HG03439 (cell line): Measurements from ENCODE around the gene DDX51.

Experiments used
- ATAC-seq: cut with Tn5 transposase; IDR thresholded peaks from one replicate; pipeline ENCODE4 v1.9.1; 2021; ENCODE audit warnings: mild to moderate bottlenecking, moderate library complexity; ENCODE audit not compliant: unreplicated experiment

The DDX51 gene

DNA sequence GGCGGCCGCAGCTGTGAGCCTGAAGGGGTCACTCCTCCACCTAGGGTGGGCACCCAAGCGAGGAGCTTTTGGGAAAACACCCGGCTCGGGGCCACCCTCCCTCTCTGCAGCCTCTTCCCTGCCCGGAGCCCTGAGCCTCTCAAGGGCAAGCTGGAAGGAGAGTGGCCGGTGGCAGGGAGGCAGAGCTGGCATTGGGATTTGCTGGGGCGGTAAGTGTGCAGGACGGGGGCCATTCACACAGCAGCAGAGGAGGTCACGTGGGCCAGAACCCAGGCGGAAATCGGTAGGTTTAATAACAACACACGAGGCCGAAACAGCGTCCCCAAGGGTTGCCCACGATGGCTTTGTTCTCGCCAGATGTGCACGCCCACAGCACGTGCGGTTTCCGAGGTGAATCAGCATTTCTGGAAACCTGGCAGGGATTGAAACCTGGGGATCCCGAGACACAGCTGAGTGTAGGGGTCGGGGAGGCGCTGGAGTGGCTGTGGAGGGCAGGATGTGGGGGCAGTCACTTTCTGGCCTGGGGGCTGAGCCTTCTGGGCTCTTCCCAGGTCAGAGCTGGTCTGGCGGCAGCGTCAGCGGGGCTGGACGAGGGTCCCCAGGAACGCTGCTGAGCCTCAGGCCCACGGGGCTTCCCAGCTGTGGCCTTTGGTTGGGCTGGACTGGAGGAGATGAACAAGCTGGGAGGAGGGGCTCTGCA lies 23.6 kb upstream of the DDX51 start:
- ATAC-seq = no peak

DNA sequence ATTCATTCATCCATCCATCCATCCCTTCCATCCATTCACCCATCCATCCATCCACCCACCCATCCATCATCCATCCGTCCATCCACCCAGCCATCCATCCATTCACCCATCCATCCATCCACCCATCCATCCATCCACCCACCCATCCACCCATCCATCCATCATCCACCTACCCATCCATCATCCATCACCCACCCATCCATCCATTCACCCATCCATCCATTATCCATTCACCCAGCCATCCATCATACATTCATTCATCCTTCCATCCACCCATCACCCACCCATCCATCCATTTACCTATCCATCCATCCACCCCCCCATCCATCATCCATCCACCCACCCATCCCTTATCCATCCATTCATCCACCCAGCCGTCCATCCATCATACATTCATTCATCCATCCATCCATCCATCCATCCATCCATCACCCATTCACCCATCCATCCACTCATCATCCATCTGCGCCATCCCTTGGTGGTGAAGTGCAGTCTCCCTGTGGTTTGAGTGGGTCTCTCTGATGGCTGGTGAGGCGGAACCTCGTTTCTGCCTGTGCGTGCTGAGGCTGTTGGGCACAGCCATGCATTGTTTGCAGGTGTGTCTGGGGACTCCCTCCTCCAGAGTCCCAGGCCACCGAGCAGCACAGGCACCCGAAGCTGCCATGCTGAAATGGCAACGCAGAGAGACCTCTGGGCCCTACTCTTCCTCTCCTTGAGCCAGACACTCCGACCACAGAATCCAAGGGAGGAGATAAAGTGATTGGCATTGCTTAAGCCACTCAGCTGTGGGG lies 22.9 kb upstream of the DDX51 start:
- ATAC-seq = no peak

DNA sequence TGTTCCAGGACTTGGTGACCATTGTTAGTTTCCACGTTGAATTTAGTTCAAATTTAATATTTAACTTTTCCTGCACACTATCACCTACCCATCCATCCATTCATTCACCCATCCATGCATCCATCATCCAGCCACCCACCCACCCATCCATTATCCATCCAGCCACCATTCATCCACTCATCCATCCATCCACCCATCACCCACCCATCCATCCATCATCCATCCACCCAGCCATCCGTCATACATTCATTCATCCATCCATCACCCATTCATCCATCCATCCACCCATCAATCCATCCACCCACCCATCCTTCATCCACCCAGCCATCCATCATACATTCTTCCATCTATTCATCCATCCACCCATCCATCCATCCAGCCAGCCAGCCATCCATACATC lies 22.0 kb upstream of the DDX51 start:
- no peak for ATAC-seq

DNA sequence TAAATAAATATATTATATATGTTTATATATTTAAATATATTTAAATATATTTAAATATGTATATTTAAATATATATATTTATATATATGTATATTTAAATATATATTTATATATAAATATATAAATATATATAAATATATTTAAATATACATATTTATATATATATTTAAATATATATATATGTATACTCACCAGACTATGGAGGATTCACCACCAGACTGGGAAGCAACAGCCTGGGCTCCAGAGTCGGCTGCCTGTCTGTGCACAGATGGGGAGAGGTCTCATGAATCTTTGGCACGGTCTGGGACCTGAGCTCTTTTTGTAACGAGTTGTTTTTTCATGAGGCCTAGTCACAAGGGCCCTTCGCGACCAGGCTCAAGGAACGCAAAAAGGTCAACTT lies 21.5 kb upstream of the DDX51 start:
- no peak for ATAC-seq

DNA sequence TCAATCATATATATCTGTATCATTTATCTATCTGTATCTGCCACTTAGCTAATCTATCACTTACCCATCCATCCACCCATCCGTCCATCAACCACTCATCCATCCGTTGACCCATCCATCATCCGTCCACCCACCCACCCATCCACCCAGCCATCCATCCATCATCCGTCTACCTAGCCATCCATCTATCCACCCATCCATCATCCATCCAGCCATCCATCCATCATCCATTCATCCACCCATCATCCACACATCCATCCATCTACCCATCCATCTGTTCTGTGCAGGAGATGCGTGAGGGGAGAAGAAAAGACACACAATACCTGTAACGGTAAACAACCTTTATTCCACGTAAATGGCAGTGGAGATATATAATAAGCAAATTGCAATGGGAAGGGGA lies 20.3 kb upstream of the DDX51 start:
- no peak for ATAC-seq

DNA sequence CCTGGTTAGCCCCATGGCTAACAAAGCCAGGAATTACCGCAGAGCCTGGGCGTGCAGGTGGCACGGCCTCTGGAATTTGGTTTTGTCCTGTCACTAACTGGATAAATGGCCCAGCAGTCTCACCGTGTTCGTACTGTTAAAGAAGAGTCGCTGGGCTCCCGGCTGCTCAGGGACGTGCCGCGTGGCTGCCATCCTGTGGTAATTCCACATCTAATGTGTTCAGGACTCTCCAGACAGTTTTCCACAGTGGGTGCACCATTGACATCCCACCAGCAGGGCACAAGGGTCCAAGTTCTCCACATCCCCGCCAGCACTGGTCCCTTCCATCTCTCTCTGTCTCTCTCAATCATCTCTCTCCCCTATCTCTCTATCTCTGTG lies 19.8 kb upstream of the DDX51 start:
- no peak for ATAC-seq

DNA sequence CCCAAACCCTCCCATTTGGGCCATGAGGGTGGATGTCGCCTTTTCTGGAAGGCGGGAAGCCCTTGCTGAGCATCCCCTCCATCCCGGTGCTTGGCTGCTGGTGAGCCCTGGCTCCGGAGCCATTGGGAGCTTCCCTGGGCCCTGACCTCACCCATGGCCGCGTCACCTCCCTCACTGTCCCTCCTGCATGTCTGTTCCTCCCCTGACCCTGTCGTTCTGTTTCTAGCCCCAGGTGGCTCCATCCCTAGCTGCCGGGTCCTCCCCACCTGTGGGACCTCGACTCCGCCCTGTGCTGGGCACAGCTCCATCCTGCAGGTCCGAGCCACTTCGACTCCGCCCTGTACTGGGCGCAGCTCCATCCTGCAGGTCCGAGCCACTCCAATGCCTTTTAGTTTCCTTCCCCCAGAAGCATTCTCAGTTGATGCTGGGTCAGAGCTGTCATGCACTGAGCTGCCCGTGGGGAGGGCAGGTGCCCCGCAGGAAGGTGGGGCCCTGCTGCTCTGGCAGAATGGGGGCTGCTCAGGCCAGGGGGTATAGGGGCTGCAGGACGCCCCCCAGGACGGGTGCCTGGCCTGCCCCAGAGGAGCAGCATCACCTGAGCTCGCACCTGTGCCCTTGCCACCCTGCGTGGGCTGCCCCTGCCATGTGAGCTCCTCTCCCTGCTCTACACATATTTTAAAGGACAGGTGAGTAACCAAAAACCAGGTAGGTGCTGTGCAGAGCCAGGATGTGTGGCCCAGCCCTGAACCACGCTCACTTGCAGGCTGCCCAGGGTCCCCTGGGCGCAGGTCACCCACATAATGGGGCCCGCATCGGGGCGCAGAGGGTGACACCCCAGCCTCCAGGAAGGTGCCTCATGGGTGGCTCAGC lies 19.2 kb upstream of the DDX51 start:
- no peak for ATAC-seq

DNA sequence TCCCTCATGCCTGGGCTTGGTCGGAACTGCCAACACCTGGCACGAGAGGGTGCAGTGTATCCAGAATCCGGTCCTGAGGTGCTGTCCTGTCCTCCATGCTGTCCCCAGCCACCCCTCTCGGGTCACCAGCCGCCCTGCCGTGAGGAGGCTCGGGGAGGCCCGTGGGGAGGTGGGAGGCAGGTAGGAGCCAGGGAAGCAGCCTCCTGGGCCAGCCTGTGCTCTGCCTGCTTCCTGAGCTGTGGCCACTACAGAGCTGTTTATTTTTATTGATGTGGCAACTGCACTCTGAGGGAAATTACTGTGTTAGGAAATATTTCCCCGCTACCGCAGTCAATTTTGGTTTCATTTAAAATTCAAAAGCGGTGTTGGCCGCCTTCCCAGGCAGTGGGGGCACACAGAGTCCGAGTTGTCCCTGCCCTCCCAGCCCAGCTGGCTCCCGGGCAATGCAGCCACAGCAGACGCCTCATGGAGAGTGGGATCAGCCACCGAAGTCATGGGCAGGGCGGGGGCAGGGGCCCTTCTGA lies 18.5 kb upstream of the DDX51 start:
- ATAC-seq = no peak

DNA sequence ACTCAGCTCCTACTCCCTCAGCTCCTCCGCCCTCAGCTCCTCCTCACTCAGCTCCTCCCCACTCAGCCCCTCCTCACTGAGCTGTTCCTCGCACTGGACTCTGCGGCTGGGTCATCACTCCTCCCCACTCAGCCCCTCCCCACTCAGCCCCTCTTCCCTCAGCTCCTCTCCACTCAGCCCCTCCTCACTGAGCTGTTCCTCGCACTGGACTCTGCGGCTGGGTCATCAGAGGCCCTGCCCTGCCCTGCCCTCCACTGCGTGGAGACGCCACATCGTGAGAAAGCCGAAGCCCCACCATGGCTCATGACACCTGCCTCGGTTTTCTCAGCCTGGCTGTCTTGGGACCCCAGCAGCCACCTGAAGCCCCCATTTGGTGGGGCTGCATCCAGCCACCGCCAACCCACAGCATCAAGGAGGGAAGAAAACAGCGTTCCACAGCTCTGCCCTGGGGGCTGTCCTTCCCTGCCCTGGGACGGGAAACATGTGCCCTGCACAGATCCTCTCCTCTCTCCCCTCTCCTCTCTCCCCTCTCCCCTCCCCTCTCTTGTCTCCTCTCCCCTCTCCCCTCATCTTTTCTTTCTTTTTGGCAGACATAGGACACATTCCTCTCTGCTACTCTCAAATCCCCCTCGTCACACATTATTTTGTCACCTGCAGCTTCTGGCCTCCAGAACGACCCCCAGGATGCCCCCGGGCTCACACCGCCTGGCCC lies 17.8 kb upstream of the DDX51 start:
- ATAC-seq = no peak

DNA sequence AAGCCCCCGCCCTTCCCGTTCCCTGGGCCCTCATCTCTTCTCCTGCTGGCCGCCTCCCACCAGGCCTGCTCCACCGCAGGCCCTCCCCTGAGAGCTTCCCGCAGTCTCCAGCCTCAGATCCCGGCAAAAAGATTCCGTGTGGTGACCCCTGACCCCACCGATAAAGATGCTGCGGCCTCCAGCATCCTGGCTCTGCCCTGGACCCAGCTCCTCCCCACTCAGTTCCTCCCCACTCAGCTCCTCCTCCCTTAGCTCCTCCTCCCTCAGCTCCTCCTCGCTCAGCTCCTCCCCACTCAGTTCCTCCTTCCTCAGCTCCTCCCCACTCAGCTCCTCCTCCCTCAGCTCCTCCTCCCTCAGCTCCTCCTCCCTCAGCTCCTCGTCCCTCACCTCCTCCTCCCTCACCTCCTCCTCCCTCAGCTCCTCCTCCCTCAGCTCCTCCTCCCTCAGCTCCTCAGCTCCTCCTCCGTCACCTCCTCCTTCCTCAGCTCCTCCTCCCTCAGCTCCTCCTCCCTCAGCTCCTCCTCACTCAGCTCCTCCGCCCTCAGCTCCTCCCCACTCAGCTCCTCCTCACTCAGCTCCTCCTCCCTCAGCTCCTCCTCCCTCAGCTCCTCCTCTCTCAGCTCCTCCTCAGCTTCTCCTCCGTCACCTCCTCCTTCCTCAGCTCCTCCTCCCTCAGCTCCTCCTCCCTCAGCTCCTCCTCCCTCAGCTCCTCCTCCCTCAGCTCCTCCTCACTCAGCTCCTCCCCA lies 17.1 kb upstream of the DDX51 start:
- ATAC-seq = no peak

DNA sequence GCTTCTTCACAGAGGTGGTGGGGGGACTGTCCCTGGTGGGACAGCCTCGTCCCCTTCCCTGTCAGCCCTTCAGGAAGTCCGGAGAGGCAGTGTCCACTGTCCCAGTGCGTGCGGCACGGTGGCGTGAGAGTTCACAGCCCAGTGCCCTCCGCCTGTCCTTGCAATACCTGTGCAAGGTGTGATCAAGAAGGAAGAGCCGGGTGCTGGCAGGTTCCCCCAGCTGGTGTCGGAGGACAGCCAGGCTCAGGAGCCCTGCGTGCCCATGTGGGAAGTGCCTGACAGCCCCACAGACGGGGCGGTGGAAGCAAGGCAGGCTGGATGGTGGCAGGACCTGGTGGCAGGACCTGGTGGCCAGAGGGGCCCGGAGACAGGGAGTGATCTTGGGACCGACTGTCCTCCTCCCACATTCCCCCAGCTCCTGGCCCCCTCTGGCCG lies 16.5 kb upstream of the DDX51 start:
- no peak for ATAC-seq

DNA sequence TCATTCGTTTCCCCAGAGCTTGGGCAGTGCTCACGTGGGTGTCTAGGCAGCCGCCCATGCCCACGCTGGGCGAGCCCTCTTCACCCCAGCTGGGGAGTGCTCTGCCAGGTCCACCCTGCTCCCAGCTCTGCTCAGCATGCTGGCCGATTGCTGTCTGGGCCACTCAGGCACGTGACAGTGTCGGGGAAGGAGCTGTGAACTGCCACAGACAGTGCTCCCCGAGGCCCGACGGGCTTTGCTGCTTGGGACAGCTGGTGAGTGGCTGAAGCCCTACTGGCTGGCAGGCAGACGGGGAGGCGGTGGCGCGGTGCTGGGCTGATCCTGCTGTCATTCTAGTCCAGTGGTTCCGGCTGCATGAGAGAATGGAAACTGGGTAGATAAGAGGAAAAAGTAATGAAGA lies 15.9 kb upstream of the DDX51 start:
- ATAC-seq = no peak

DNA sequence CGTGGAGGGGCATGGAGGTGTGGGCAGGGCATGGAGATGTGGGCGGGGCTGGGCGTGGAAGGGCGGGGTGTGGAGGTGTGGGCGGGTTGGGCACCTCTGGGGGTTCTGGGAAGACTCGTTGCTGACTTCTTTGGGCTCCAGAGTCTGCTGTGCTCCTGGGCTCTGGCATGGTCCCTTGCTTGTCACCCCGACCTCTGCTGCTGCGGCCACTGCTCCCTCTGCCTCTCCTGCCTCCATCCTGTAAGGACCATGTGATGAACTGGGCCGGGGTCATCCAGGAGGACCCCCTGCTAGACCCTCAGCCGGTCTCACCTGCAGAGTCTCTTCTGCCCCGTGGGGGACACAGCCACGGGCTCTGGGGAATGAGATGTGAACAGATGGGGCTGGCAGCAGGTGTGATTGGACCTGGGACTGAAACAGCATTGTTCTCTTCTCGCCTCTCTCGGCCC lies 15.5 kb upstream of the DDX51 start:
- ATAC-seq = no peak

DNA sequence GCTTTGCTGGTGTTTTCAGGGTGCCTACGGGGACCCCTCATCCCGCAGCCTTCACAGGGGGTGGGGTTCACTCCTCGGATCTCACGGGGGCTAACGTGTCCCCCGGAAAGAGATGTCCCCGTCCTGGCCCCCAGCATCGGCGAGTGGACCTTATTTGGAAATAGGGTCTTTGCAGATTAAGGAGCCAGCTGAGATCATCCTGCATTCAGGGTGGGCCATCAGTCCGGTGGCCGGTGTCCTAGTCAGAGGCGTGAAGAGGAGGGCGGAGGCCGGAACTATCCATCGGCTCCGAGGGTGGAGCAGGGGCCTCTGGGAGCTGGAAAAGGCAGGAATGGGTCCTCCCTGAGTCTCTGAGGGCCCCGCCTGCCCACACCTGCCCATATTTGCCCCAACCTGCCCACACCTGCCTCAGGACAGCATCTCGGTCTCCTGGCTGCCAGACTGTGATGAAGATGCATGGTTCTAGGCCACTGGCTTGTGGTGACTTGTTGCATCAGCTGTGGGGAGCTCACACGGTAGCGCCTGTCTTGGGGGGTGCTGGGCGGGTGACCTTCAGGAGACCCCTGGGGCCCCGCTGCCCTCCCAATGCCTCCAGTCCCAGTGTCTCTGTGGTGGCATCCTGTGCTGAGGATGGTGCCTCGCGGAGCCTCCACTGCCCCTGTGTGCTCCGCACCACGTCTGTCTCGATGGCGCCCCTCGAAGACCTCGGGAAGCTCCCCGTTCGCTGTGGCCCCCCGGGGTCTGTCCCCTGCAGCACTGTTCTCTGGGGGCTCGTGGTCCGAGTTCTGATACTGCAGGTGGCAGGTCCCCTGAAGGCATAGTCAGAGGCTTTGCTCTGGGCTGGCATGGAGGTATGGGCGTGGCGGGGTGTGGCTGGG lies 14.8 kb upstream of the DDX51 start:
- ATAC-seq = no peak

DNA sequence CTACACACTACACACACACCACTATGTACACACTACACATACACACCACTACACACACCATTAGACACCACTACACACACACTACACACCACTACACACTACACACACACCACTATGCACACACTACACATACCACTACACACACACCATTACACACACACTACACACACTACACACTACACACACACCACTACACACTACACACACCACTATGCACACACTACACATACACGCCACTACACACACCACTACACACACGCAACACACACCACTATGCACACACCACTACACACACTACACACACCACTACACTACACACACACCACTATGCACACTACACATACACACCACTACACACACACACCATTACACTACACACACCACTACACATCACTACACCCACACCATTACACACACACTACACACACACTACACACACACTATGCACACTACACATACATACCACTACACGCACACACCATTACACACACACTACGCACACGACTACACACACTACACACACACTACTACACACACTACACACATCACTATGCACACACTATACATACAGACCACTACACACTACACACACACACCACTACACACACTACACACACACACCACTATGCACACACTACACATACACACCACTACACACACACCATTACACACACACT lies 13.8 kb upstream of the DDX51 start:
- ATAC-seq = no peak

DNA sequence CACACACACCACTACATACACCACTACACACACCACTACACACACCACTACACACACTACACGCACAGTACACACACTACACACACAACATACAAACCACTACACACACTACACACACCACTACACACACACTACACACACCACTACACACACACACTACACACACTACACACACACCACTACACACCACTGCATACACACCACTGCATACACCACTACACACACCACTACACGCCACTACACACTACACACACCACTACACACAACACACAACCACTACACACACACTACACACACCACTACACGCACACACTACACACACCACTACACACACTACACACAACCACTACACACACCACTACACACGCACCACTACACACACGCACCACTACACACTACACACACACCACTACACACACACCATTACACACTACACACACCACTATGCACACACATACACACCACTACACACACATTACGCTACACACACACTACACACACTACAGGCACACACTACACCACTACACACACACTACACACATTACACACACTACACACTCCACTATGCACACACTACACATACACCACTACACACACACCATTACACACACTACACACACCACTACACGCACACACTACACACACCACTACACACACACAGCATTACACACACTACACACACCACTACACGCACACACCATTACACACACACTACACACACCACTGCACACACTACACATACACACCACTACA lies 12.6 kb upstream of the DDX51 start:
- ATAC-seq = no peak

DNA sequence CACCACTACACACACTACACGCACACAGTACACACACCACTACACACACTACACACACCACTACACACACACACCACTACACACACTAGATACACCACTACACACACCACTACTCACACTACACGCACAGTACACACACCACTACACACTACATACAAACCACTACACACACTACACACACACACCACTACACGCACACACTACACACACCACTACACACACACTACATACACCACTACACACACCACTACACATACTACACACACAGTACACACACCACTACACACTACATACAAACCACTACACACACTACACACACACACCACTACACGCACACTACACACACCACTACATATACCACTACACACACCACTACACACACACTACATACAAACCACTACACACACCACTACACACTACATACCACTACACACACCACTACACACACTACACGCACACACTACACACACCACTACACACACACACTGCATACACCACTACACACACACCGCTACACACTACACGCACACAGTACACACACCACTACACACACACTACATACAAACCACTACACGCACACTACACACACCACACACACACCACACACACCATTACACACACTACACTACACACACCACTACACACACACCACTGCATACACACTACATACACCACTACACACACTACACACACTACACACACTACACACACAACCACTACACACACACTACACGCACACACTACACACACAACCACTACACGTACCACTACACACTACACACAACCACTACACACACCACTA lies 11.9 kb upstream of the DDX51 start:
- no peak for ATAC-seq
